H1 (cell line): ENCODE measurements around the gene CENPC. TPM values are rescaled to one million over a fixed set of nuclear protein-coding genes. Genes with fewer than 3 reads are reported as not detected.
A peak's percentile ranks its signal among the peaks of the same experiment; 100 is the strongest.

ENCODE experiments used
- CTCF ChIA-PET: fragments of 300-600 bp; sonication (Branson Sonifier 250); formaldehyde crosslinking; loops from one replicate; lab custom pipeline; 2021; ENCODE audit not compliant: partially characterized antibody; lab: Charles Lee
- POLR2A ChIA-PET: fragments of 300-600 bp; sonication (Branson Sonifier 250); formaldehyde crosslinking; loops from one replicate; lab custom pipeline; 2021; ENCODE audit warnings: inconsistent platforms; ENCODE audit not compliant: partially characterized antibody; lab: Charles Lee
- DNase-seq, 2 experiments: peaks; one replicate each; pipeline versions ENCODE4 v3.0.0 to v3.0.0-alpha.2; 2010 to 2022; ENCODE audit warnings: low spot score in 2 of 2, low read depth in 1 of 2, mixed read lengths in 1 of 2
- FAIRE-seq: peaks from 2 replicates; lab custom pipeline; 2011; peaks lifted over from hg19 to GRCh38; lab: Jason Lieb, UNC
- H2AFZ ChIP-seq: 2 replicates; pipeline ENCODE4 v1.8.1; 2012; ENCODE audit warnings: low read length, inconsistent platforms
- H2AK5ac ChIP-seq: 2 replicates; pipeline ENCODE4 v1.6.1; 2013; ENCODE audit warnings: low read depth, low read length
- H2BK120ac ChIP-seq: replicated peaks from 2 replicates; pipeline ENCODE3; 2013; ENCODE audit warnings: low read depth, low read length, inconsistent platforms
- H2BK12ac ChIP-seq: 2 replicates; pipeline ENCODE4 v1.6.1; 2013; ENCODE audit warnings: low read depth, low read length
- H2BK15ac ChIP-seq: 2 replicates; pipeline ENCODE4 v1.6.1; 2013; ENCODE audit warnings: low read length
- H2BK20ac ChIP-seq: 2 replicates; pipeline ENCODE4 v1.6.1; 2013; ENCODE audit warnings: low read length
- H2BK5ac ChIP-seq: 2 replicates; pipeline ENCODE4 v1.6.1; 2013; ENCODE audit warnings: low read depth, low read length
- H3K14ac ChIP-seq: 2 replicates; pipeline ENCODE4 v1.6.1; 2013; ENCODE audit warnings: inconsistent platforms; ENCODE audit not compliant: insufficient read length
- H3K18ac ChIP-seq: 2 replicates; pipeline ENCODE4 v1.6.1; 2013; ENCODE audit warnings: low read length; ENCODE audit errors: extremely low read depth
- H3K23ac ChIP-seq: 2 replicates; pipeline ENCODE4 v1.6.1; 2013; ENCODE audit warnings: inconsistent platforms; ENCODE audit not compliant: insufficient read length
- H3K23me2 ChIP-seq: 2 replicates; pipeline ENCODE4 v1.6.1; 2013; ENCODE audit warnings: low read depth, low read length
- H3K27ac ChIP-seq: 2 replicates; pipeline ENCODE4 v1.6.1; 2011; ENCODE audit warnings: low read depth, low read length, inconsistent platforms
- H3K27me3 ChIP-seq, 4 experiments: replicated peaks in 1 of 4; 1 replicate in 1 of 4; 2 replicates in 3 of 4; pipeline versions ENCODE4 v1.6.1 to v1.8.1; 2011 to 2013; ENCODE audit warnings: low read length in 3 of 4, mild to moderate bottlenecking in 3 of 4, inconsistent platforms in 2 of 4, mixed read lengths in 2 of 4, moderate library complexity in 1 of 4; ENCODE audit not compliant: control insufficient read depth in 3 of 4, insufficient read depth in 3 of 4; ENCODE audit errors: extremely low read depth in 1 of 4
- H3K36me3 ChIP-seq, 4 experiments: 2 replicates each; pipeline versions ENCODE4 v1.6.1 to v1.8.1; 2011 to 2013; ENCODE audit warnings: mild to moderate bottlenecking in 4 of 4, low read length in 3 of 4, moderate library complexity in 2 of 4, control low read depth in 1 of 4, inconsistent platforms in 1 of 4; ENCODE audit not compliant: insufficient read depth in 4 of 4, control insufficient read depth in 2 of 4
- H3K4ac ChIP-seq: replicated peaks from 2 replicates; pipeline ENCODE3; 2013; ENCODE audit warnings: low read length, low read depth, mixed read lengths, inconsistent platforms; ENCODE audit not compliant: insufficient read length
- H3K4me1 ChIP-seq, 4 experiments: replicated peaks in 1 of 4; 1 replicate in 1 of 4; 2 replicates in 3 of 4; pipeline versions ENCODE4 v1.6.1 to v1.8.1; 2011 to 2013; ENCODE audit warnings: low read length in 3 of 4, inconsistent platforms in 2 of 4, mixed read lengths in 1 of 4; ENCODE audit not compliant: insufficient read depth in 4 of 4, control insufficient read depth in 3 of 4
- H3K4me2 ChIP-seq, 2 experiments: 2 replicates each; pipeline versions ENCODE4 v1.6.1 to v1.8.1; 2011 to 2013; ENCODE audit warnings: low read depth in 2 of 2, low read length in 2 of 2, control low read depth in 1 of 2, inconsistent platforms in 1 of 2, mild to moderate bottlenecking in 1 of 2; ENCODE audit not compliant: insufficient read depth in 1 of 2
- H3K4me3 ChIP-seq, 4 experiments: fragments of 200-600, 300-600 bp in 1 of 4; sonication (generic), shearing (Covaris generic), sonication (Bioruptor Twin) in 1 of 4; 2 replicates each; pipeline versions ENCODE4 v1.5.1 to v1.8.1; 2011 to 2016; ENCODE audit warnings: low read length in 4 of 4, low read depth in 3 of 4, control low read depth in 2 of 4, inconsistent platforms in 2 of 4, mild to moderate bottlenecking in 2 of 4, mixed read lengths in 1 of 4, moderate library complexity in 1 of 4; ENCODE audit not compliant: insufficient read depth in 2 of 4; ENCODE audit errors: extremely low read depth in 1 of 4
- H3K56ac ChIP-seq: replicated peaks from 2 replicates; pipeline ENCODE3; 2013; ENCODE audit warnings: low read depth, mild to moderate bottlenecking, mixed read lengths, low read length, inconsistent platforms; ENCODE audit not compliant: insufficient read length
- H3K79me1 ChIP-seq: 2 replicates; pipeline ENCODE4 v1.6.1; 2013; ENCODE audit warnings: low read depth, low read length, control low read depth
- H3K79me2 ChIP-seq, 2 experiments: 2 replicates each; pipeline versions ENCODE4 v1.6.1 to v1.8.1; 2012 to 2013; ENCODE audit warnings: low read length in 2 of 2, mild to moderate bottlenecking in 2 of 2, inconsistent platforms in 1 of 2; ENCODE audit not compliant: insufficient read depth in 2 of 2, control insufficient read depth in 1 of 2
- H3K9ac ChIP-seq, 4 experiments: replicated peaks in 1 of 4; 1 replicate in 1 of 4; 2 replicates in 3 of 4; pipeline versions ENCODE4 v1.6.1 to v1.8.1; 2011 to 2013; ENCODE audit warnings: low read depth in 3 of 4, low read length in 3 of 4, control low read depth in 2 of 4, mild to moderate bottlenecking in 2 of 4, moderate library complexity in 2 of 4, inconsistent platforms in 1 of 4; ENCODE audit errors: extremely low read depth in 1 of 4
- H3K9me3 ChIP-seq, 2 experiments: 2 replicates each; pipeline versions ENCODE4 v1.6.1 to v1.8.1; 2012 to 2013; ENCODE audit warnings: mild to moderate bottlenecking in 2 of 2, moderate library complexity in 2 of 2, control low read depth in 1 of 2, inconsistent platforms in 1 of 2, low read depth in 1 of 2, low read length in 1 of 2, mixed read lengths in 1 of 2; ENCODE audit not compliant: insufficient read depth in 2 of 2
- H4K20me1 ChIP-seq, 2 experiments: replicated peaks in 1 of 2; 2 replicates each; pipeline versions ENCODE3 to v1.8.1; 2011 to 2013; ENCODE audit warnings: inconsistent platforms in 2 of 2, low read length in 2 of 2, mild to moderate bottlenecking in 1 of 2; ENCODE audit not compliant: insufficient read depth in 2 of 2, control insufficient read depth in 1 of 2
- H4K5ac ChIP-seq: 2 replicates; pipeline ENCODE4 v1.6.1; 2013; ENCODE audit warnings: low read length, low read depth, mixed read lengths, inconsistent platforms; ENCODE audit not compliant: insufficient read length
- H4K8ac ChIP-seq: 2 replicates; pipeline ENCODE4 v1.8.0; 2013; ENCODE audit warnings: mild to moderate bottlenecking, moderate library complexity, low read length, inconsistent platforms; ENCODE audit not compliant: insufficient read depth; ENCODE audit errors: extremely low read depth
- H4K91ac ChIP-seq: replicated peaks from 2 replicates; pipeline ENCODE3; 2013; ENCODE audit warnings: low read length, mixed read lengths, inconsistent platforms; ENCODE audit not compliant: insufficient read length
- RNF2 ChIP-seq: fragments of 200-900, 300-1000 bp; sonication (generic); IDR thresholded peaks from 2 replicates; pipeline ENCODE4 v1.7.1; 2016; ENCODE audit warnings: borderline replicate concordance, low read depth, mild to moderate bottlenecking, antibody characterized with exemption, low read length; ENCODE audit not compliant: poor library complexity, severe bottlenecking; ENCODE audit errors: missing control alignments
- WGBS, 2 experiments: shearing (Covaris generic) in 1 of 2; methylation state at CpG; one replicate each; pipeline versions ENCODE4 v1.1.6 to v1.1.7; 2013 to 2015; ENCODE audit warnings: low lambda C conversion rate in 2 of 2, mixed read lengths in 2 of 2, inconsistent platforms in 1 of 2, low coverage in 1 of 2, missing lambda C conversion rate in 1 of 2; ENCODE audit not compliant: insufficient replicate concordance in 2 of 2, insufficient coverage in 1 of 2, insufficient read length in 1 of 2; ENCODE audit errors: extremely low coverage in 1 of 2, missing lambda C conversion rate in 1 of 2; 5-methylcytosine and 5-hydroxymethylcytosine counted together
- polyA plus RNA-seq, 7 experiments: library from polyadenylated mRNA; depleted of rRNA in 3 of 7; stranded (reverse) in 5 of 7; unstranded in 2 of 7; fragments of >200 nt in 5 of 7; fragments of 200-250 nt in 2 of 7; gene quantifications; 1 replicate in 5 of 7; 2 replicates in 1 of 7; 4 replicates in 1 of 7; pipeline versions ENCODE4 v1.2.1 to v1.2.3, GENCODE V29; 2011 to 2013; ENCODE audit warnings: missing spikeins in 2 of 7, mixed read lengths in 2 of 7
- total RNA-seq: library from RNA; stranded (reverse); fragmentation: NEBNext Ultra II Directional; extraction: Animal tissue kit (Norgen Biotek cat#: 25700); gene quantifications from 2 replicates; pipeline ENCODE4 v1.2.1, GENCODE V29; 2021
- TF ChIP-seq, protein P1 (sequence below): IDR thresholded peaks from 2 replicates; pipeline ENCODE4 v1.6.1; 2012; ENCODE audit warnings: inconsistent platforms

The CENPC gene
- total and polyA plus RNA-seq, 2 of the 8 experiments (the other 6 are each of a cell fraction or from before 2014, with no cell fraction given), result 2.8 to 15.7 TPM

DNA sequence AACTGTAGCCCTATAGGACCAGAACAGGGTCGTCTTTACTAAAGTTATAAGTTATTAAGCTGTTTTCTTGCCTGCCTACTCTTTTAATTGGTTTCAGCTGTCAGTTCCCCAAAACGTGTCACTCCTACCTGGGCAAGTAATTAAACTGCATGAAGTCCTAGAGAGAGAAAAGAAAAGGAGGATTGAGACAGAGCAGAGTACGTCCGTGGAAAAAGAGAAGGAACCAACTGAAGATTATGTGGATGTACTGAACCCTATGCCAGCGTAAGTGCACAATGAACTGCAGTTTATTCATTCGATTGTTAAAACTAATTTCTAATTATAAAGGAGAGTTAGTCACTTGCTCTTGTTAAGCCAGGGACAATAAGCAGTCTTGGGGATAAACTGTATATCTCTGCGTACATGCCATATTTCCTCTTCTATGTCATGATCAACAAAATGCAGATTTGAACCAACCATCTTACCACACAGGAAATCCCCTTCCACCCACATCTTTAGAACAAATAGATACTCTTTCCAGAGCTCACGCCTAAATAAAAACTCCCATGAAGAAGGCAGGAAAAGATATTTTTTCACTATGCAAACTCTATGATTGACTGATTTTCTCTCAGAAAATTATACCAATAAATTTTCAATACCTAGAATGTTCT lies 36.0 kb upstream of the CENPC start:
- Histone ChIP-seq H3K18ac (no peak overlapping the region), H3K23ac (no peak overlapping the region), H2BK120ac (no peak overlapping the region), H3K4me1 (no peaks in the 10 kb centered on the region), H2AFZ (peak overlapping the region; percentile 54; the same call in 1 of the 2 replicates), H3K56ac (no peak overlapping the region), H3K4ac (no peak overlapping the region), H3K79me1 (no peaks in the 10 kb centered on the region), H3K27ac (no peak overlapping the region), H2BK5ac (no peak overlapping the region), H3K4me2 (no peak overlapping the region), H2BK12ac (no peak overlapping the region)
- FAIRE-seq, result no peak
- POLR2A ChIA-PET, result no interaction called here
- TF ChIP-seq, protein P1, sequence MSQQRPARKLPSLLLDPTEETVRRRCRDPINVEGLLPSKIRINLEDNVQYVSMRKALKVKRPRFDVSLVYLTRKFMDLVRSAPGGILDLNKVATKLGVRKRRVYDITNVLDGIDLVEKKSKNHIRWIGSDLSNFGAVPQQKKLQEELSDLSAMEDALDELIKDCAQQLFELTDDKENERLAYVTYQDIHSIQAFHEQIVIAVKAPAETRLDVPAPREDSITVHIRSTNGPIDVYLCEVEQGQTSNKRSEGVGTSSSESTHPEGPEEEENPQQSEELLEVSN, result no peak
- no peak for TF ChIP-seq RNF2
- TF ChIP-seq, all 59 proteins: peak for 0
- Histone ChIP-seq H3K4me3 (no peak overlapping the region), H3K79me2 (no peaks in the 10 kb centered on the region), H4K8ac (no peak overlapping the region), H4K5ac (no peak overlapping the region), H2BK20ac (no peak overlapping the region), H3K23me2 (no peaks in the 10 kb centered on the region; the same call in 1 of the 2 replicates), H3K36me3 (no peaks in the 10 kb centered on the region), H2BK15ac (no peak overlapping the region), H3K9me3 (no peaks in the 10 kb centered on the region), H3K14ac (no peak overlapping the region), H4K20me1 (no peaks in the 10 kb centered on the region), H3K9ac (no peak overlapping the region), H3K27me3 (no peaks in the 10 kb centered on the region), H2AK5ac (no peak overlapping the region), H4K91ac (no peak overlapping the region)
- WGBS, 2 experiments, result 81% methylated on average over 8 of the region's 8 CpGs; no CpG with 5 or more reads in 1 of the 2 experiments
- DNase-seq, result no peak
- CTCF ChIA-PET, result no interaction called here
